HuH-7.5 (cell line): ENCODE results near the gene ATP8B2.
"Not testable (repeated sequence)": the region's sequence is repeated elsewhere in the genome, so short reads cannot be mapped to it uniquely, and the experiment has no call there.

Experiments used
- DNase-seq: peaks from one replicate; pipeline ENCODE4 v3.0.0; 2011; ENCODE audit warnings: low spot score

The ATP8B2 gene

DNA sequence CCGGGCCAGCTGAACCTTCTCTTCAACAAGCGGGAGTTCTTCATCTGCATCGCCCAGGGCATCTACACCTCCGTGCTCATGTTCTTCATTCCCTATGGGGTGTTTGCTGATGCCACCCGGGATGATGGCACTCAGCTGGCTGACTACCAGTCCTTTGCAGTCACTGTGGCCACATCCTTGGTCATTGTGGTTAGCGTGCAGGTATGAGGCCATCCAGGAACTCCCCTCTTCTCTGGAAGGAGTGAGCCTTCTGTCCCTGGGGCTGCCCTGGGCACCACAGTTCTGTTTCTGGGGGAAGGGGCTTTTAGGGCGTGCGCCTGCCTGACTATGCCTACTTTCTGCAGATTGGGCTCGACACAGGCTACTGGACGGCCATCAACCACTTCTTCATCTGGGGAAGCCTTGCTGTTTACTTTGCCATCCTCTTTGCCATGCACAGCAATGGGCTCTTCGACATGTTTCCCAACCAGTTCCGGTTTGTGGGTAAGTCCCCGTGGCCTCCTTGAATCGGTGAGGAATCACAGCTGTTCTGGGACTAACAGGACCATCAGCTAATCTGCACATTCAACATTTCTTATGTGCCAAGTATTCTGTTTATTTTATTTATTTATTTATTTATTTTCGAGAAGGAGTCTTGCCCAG, 21.1 kb downstream of the ATP8B2 start:
- DNase-seq: no peak

DNA sequence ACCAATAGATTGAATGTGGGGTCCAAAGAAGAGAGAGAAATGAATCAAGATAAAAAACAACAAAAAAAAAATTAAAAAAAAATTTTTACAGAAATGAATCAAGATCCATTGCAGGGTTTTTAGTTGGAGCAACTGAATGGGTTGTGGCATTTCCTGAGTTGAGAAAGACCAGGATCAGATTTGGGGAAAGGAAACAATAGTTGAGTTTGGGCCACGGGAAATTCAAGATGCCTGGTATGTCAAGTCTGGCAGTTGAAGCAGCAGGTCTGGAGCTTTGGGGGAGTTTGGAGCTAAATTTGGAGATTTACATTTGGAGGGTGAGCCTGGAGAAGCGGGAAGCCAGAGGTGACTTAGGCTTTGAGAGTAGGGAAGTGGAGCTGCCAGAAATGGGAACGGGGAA, 22.6 kb downstream of the ATP8B2 start:
- DNase-seq: no peak

DNA sequence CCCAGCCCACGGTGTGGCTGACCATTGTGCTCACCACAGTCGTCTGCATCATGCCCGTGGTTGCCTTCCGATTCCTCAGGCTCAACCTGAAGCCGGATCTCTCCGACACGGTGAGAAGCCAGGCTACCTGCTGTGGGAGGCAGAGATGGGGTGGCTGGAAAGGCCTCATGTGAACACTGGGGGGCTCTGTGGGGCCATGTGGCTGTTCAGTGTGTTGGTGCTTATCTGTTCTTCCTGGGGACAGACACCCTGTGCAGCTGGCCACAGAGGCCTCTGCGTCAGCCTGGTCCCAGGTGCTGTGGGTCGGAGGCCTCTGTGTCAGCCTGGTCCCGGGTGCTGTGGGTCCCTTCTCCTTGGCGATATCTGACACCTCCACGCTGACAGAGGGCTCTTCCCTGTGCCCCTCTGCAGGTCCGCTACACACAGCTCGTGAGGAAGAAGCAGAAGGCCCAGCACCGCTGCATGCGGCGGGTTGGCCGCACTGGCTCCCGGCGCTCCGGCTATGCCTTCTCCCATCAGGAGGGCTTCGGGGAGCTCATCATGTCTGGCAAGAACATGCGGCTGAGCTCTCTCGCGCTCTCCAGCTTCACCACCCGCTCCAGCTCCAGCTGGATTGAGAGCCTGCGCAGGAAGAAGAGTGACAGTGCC, 23.2 kb downstream of the ATP8B2 start:
- DNase-seq: no peak

DNA sequence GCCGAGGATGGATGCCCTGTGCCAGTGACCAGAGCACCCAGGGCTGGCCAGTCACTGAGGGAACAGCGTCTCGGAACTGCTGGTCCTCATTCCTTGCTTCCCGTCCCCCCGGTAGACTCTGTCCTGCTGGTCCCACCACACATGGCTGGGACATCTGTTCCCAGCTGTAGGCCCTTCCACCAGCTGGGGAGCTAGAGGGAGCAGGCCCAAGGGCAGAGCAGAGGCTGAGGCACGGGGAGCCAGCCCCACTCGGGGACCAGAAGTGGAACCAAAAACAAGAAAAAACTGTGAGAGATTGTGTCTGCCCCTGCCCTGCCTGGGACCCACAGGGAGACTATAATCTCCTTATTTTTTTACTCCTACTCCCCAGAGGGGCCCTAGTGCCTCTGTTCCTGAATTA, 23.8 kb downstream of the ATP8B2 start:
- no peak for DNase-seq

DNA sequence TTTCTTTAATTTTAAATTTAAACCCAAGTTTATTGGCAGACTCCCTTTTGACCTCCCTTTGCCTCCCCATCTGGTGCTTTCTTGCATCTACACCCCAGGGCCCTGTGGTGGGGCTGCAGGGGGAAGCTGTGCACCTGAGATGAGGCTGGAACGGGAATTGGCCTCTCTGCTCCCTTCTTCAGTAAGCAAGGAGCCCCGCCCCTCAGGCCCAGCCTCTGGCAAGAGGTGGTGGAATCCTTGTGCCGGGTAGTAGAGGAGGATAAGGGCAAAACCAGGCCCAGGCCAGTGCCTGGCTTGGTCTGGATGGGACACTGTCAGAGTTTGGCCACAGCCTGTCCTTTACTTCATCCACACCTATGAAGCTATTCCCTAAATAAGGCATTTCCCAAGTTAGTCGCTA, 25.1 kb downstream of the ATP8B2 start:
- DNase-seq: no peak

DNA sequence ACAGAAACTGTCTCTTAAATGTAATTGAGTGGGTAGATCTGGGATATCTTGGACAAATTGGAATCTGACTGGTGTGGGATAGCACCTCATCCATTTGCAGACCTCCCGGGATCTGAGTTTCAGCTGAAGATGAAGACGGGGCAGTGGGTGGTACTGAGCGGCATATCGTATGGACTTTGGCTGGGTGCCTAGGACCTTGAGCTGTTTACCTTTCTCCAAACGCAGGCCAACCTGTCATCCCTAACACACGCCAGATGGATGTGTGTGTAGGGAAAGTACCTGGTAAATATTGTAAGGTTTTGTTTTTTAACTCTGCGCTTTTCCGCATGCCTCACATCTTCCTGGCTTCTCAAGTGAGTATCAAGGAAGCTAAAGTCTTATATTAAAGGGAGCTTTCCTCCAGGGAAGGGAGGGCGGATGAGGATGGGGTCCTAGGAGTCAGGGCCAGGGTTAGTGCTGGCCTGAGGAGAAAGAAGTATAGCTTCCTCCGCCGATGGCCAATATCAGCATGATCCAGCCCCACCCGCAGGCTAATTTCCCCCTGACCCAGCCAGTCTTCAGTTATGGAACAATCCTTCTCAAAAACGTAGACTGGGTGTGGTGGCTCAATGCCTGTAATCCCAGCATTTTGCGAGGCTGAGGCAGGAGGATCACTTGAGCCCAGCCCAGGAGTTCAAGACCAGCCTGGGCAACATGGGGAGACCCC, 26.2 kb downstream of the ATP8B2 start:
- DNase-seq: no peak

DNA sequence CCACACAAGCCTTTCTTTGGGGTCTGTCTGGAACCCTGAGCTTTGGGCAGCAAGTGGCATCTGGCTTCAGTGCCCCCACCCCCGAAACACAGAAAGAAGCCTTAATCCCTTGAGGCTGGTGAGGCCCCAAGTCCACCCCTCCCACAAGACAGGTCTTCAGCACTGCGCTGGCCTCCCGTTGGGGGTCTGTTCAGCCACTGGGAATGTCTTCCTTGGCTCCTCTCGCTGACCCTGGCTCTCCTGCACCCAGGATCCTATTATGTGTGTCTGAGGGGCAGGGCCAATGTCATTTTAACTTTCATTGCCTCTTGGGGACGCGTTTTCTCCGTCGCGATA, 26.9 kb downstream of the ATP8B2 start:
- no peak for DNase-seq

DNA sequence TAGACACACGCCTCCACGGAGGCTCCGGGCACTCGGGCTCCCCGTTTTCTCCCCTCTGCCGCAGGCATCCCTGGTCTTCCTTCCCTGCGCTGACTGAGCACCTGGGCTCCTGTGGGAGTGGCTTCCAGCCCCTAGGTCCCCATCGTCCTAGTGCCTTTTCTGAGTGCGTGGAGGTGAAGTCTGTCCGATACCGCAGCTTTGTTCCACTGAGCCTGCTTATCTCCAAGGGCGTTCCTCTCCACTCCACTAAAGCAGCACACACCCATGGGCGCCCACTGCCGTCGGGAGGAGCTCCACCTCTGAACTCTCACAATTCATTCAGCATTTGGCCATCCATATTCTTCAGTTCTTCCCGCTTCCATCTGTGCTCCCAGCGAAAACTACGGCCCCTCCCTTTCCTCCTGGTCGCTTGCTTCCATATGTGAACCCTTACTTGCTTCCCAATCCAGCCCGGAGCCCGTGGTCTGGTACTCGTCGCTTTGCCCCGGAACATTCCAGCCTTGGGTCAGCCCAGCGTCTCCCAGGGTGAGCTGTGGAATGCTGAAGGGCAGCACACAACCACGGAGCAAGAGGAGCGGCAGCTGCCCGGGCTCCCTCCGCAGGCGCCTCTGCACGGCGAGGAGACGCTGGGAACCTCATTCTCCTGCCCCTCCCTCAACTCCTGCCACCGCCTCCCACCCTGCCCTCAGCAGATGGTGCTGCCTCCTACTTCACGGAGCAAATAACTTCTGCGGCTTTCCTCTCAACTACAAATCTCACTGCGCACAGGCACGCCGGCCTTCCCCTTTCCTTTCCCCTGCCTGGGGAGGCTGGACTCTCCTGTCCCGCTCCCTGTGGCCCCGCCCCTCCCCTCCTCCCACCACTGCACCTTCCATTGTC, 27.5 kb downstream of the ATP8B2 start:
- DNase-seq: no peak

DNA sequence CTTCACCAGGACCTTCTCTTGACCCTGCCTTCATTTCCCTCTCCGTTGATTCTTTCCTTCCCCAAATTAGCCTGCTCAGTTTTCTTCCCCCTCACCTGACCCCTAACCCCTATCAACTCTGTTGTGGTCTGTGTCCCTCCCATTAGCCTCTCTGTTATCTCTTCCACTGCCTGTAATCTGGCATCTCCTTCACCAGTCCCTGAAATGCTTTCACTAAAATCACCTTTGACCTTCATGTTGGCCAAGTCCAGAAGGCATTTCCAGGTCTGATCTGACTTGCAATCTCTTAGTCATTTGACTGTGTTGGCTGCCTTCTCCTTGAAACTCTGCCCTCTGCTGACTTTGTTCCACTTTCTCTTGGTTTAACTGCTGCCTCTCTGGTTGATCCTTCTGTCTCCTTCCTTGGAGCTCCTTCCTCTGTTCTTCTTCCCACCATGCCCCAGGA, 28.2 kb downstream of the ATP8B2 start:
- peak; percentile 44 for DNase-seq

DNA sequence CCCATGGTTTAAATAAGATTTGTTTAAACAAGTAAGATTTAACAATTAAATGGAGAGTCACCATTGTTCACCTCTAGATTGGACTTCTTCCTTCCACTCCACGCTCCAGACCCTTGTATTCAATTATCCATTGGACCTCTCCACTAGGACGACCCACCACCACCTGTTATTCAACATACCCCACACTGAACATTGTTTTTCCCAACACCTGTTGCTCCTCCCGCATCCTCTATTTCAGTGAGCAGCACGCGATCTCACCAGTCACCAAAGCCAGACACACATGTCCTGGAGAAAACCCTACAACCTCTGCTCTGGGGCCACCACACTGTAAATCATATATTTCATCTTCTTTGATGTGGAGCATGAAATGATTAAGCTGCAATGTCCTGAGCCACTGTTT, 28.6 kb downstream of the ATP8B2 start:
- DNase-seq: no peak

DNA sequence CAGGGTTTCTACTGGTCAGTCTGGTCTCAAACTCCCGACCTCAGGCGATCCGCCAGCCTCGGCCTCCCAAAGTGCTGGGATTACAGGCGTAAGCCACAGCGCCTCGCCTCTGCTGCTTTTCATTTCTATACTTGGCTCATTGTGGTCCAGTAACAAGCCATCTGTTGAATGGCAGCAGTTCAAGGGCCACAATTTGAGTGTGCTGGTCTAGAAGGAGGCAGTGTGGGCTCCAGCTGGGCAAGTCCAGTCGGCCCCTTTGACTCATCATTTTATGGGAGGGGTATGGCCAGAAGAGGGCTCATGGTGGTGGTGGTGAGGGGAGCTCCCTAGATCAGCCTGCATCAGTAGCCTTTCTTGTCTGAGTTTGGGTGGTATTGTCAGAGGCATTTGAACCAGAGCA, 33.2 kb downstream of the ATP8B2 start:
- DNase-seq: no peak

DNA sequence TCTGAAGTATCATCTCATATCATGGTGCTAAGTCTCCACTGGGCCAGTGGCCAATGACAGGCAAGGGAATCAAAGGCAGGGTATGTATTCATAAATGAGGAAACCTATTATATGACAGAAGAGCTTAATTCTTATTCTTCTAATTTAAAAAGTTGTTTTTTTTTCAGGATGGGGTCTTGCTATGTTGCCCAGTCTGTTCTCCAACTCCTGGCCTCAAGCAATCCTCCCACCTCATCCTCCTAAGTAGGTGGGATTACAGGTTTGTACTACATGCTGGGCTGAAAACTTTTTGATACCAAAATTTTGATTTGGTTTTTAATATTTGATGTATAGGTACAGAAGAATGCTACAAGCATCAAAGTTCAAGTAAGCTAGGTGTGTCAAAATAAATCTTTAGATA, 35.0 kb downstream of the ATP8B2 start:
- no peak for DNase-seq

DNA sequence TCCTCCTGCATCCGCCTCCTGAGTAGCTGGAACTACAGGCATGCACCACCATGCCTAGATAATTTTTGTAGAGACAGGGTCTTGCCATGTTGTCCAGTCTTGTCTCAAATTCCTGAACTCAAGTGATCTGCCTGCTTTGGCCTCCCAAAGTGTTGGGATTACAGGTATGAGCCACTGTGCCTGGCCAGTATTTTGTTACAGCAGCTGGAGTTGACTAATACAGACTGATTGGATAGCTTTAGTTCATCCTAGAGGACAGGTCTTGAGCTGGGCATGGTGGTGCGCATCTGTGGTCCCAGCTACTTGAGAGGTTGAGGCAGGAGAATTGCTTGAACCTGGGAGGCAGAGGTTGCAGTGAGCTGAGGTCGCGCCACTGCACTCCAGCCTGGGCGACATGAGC, 35.6 kb downstream of the ATP8B2 start:
- DNase-seq: not testable (repeated sequence)

DNA sequence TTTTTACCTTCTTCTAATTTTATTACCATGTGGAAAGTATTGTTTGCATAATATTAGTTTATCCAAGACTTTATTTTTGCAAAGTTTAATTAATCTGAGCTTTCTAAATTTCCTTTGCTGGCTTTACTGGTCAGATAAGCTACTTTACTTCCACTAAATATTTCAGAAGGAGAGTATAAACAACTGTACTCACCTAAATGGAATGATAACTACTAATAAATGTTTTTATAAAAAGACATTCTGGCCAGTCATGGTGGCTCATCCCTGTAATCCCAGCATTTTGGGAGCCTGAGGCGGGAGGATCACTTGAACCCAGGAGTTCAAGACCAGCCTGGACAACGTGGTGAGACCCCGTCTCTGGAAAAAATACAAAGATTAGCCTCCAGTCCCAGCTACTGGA, 36.0 kb downstream of the ATP8B2 start:
- no peak for DNase-seq

DNA sequence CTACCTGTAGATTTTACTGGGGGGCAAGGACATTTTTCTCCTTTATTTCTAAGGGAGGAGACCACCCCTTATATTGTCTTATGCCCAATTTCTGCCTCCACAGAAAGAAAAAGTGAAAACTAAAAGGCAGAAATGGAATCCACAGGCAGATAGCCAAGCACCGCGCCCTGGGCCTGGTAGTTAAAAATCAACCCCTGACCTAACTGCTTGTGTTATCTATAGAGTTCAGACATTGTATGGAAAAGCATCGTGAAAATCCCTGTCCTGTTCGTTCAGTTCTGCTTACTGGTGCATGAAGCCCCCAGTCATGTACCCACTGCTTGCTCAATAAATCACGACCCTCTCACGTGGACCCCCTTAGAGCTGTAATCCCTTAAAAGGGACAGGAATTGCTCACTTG, 46.1 kb downstream of the ATP8B2 start:
- no peak for DNase-seq

DNA sequence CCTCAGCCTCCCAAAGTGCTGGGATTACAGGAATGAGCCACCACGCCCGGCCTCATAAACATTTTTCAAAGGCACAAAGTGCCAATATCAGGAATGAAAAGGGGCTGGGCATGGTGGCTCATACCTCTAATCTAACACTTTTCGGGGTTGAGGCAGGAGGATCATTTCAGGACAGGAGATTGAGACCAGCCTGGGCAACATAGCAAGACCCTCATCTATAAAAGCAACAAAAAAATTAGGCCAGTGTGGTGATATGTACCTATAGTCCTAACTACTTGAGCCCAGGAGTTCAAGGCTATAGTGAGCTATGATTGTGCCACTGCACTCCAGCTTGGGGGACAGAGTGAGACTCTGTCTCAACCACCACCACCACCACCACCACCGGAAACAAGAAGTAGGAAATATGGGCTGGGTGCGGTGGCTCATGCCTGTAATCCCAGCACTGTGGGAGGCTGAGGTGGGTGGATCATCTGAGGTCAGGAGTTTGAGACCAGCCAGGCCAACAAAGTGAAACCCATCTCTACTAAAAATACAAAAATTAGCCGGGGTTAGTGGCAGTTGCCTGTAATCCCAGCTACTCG, 48.5 kb downstream of the ATP8B2 start:
- DNase-seq: not testable (repeated sequence)

DNA sequence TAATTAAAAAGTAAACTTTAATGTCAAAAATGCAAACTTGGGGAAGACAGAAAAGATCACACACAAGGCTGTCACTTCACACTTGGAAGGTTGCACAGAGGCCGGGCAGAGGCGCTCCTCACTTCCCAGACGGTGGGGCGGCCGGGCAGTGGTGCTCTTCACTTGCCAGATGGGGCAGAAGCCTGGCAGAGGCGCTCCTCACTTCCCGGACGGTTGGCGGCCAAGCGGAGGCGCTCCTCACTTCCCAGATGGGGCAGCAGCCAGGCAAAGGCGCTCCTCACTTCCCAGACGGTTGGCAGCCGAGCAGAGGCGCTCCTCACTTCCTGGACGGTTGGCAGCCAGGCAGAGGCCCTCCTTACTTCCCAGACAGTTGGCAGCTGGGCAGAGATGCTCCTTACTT, 54.0 kb downstream of the ATP8B2 start:
- DNase-seq: no peak

DNA sequence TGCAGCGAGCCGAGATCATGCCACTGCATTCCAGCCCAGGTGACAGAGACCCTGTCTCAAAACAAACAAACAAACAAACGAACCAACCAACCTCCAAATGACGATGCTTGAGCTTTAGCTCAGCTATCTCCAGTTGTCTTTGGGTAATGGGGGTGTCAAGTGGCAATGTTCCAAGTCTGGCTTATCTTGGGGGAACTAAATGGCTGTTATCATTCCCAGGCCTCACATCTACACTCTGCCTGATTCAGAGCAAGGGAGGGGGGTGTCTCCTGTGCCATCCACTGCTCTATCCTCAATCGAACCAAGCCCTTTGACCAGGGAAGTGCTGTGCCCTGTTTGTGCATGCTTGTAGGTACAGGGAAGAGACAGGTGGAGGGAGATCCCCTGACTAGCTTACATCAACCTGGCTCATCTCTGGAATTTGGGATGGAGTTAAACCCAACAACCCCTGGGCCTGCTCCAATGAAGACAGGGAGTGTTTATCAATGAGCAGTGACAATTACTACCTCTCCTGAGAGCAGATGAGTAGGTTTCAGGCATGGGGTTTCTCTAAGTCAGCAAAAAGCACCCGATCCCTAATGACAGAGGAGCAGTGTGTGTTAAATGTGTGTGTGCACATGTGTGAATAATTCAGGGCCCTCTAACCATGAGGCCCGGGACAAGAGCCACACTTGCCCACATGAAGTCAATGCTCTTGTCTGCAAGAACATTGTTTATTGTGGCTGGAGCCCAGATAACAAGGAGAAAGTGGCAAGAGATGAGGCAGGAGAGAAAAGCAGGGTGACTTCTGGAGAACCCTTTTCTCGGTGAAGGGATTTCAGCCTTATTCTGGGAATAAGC, 59.5 kb downstream of the ATP8B2 start:
- no peak for DNase-seq

DNA sequence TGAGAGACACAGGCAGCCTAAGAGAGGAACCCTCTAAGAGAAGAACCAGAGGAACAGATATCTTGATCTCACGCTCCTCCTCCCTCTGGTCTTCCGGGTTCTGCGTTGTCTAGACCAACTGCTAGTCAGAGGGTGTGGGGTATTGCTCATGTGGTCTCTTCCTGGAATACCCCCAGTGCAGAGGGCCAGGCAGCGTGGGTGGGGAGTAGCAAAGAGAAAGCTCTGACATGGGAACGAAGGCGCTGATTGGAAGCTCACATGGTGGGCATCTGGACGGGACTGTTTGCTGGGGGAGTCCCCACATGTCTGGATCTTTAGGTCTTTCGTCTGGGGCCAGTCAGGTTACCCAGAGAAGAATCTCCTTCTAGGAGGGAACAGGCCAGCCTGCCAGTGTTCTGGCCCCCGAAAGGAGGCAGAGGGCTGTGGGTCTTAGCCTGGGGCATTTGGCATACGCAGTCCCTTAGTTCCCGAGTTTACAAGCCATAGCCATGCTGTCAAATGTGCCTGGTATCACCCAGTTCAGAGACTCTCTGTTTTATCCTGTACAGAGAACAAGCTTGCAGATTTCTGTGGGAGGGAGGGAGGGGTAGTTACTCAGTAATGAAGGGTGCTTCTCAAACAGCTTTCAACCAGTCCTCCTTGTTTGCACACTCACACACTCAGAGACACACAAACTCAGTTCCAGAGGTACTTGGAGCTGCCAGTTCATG, 61.5 kb downstream of the ATP8B2 start:
- no peak for DNase-seq

DNA sequence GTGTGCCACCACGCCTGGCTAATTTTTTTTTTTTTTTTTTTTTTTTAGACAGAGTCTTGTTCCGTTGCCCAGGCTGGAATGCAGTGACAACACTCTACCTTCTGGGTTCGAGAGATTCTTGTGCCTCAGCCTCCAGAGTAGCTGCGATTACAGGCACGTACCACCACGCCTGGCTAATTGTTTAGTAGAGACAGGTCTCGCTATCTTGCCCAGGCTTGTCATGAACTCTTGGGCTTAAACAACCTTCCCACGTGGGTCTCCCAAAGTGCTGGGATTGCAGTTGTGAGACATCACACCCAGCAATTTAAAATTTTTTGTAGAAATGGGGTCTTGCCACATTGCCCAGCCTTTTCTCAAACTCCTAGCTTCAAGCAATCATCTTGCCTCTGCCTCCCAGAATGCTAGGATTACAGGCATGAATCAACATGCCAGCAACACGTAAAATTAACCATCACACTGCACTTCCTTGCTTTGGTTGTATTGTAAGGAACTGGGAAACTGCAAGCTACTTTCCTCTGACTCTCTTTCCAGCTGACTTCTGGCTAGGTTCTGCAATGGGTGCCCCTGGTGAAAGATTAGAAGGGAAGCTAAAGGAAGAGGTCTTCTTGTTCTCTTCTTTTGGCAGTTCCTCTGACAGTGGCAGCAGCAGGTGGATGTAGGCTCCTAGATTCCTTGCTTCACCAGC, 65.9 kb downstream of the ATP8B2 start:
- DNase-seq: no peak
